OCI-LY1 (cell line): Measurements from ENCODE around the gene MS4A4E.

Experiments used
- H2AFZ ChIP-seq: fragments of 200-600 bp; sonication (generic), shearing (Covaris generic); 2 replicates; pipeline ENCODE4 v1.6.0; 2014; ENCODE audit warnings: antibody characterized with exemption, mild to moderate bottlenecking, low read length
- H3F3A ChIP-seq: fragments of 200-600 bp; sonication (generic), shearing (Covaris generic); 2 replicates; pipeline ENCODE4 v1.6.0; 2014; ENCODE audit warnings: mild to moderate bottlenecking, antibody characterized with exemption, low read length, moderate library complexity; ENCODE audit not compliant: insufficient read depth
- H3K27ac ChIP-seq: fragments of 200-600 bp; sonication (generic); 2 replicates; pipeline ENCODE4 v1.5.1; 2014; ENCODE audit warnings: low read length, mixed run types, mild to moderate bottlenecking, low read depth; ENCODE audit not compliant: poor library complexity, severe bottlenecking
- H3K27me3 ChIP-seq: fragments of 200-600 bp; sonication (generic); 2 replicates; pipeline ENCODE4 v1.6.0; 2014; ENCODE audit warnings: antibody characterized with exemption, mild to moderate bottlenecking, low read length, moderate library complexity; ENCODE audit not compliant: insufficient read depth
- H3K36me3 ChIP-seq: fragments of 200-600 bp; sonication (generic); 2 replicates; pipeline ENCODE4 v1.6.1; 2014; ENCODE audit warnings: mild to moderate bottlenecking, antibody characterized with exemption, low read length, moderate library complexity, mixed read lengths; ENCODE audit not compliant: insufficient read depth
- H3K4me1 ChIP-seq: fragments of 200-600 bp; sonication (generic); 2 replicates; pipeline ENCODE4 v1.5.1; 2014; ENCODE audit warnings: mild to moderate bottlenecking, low read length, moderate library complexity; ENCODE audit not compliant: insufficient read depth, severe bottlenecking
- H3K4me2 ChIP-seq: fragments of 200-600 bp; sonication (generic), shearing (Covaris generic); 2 replicates; pipeline ENCODE4 v1.6.1; 2014; ENCODE audit warnings: low read length
- H3K4me3 ChIP-seq: fragments of 200-600 bp; sonication (generic); 2 replicates; pipeline ENCODE4 v1.5.1; 2014; ENCODE audit warnings: low read length, low read depth, mild to moderate bottlenecking, mixed read lengths; ENCODE audit not compliant: poor library complexity, severe bottlenecking
- H3K79me2 ChIP-seq: fragments of 200-600 bp; shearing (Covaris generic); 2 replicates; pipeline ENCODE4 v1.6.1; 2016; ENCODE audit warnings: mixed run types, low read length, mixed read lengths; ENCODE audit not compliant: insufficient read depth
- H3K9ac ChIP-seq: fragments of 200-600 bp; sonication (generic), shearing (Covaris generic); 2 replicates; pipeline ENCODE4 v1.6.1; 2014; ENCODE audit warnings: mild to moderate bottlenecking, low read length, mixed read lengths
- H3K9me2 ChIP-seq: fragments of 200-600 bp; sonication (generic), shearing (Covaris generic); 2 replicates; pipeline ENCODE4 v1.6.1; 2014; ENCODE audit warnings: low read depth, mild to moderate bottlenecking, low read length, mixed read lengths
- H3K9me3 ChIP-seq: fragments of 200-600 bp; shearing (Covaris generic); 2 replicates; pipeline ENCODE4 v1.6.1; 2014; ENCODE audit warnings: low read length, mixed read lengths
- H4K20me1 ChIP-seq: fragments of 200-600 bp; sonication (generic), shearing (Covaris generic); 2 replicates; pipeline ENCODE4 v1.6.0; 2016; ENCODE audit warnings: mild to moderate bottlenecking, low read length; ENCODE audit not compliant: insufficient read depth
- CTCF ChIP-seq: fragments of 200-600 bp; sonication (generic), shearing (Covaris generic); IDR thresholded peaks from 2 replicates; pipeline ENCODE4 v1.5.1; 2017; ENCODE audit warnings: mild to moderate bottlenecking, antibody characterized with exemption, low read length, moderate library complexity, mixed read lengths
- EZH2 ChIP-seq: fragments of 200-600 bp; sonication (generic), shearing (Covaris generic); IDR thresholded peaks from 2 replicates; pipeline ENCODE4 v1.8.0; 2017; ENCODE audit warnings: borderline replicate concordance, mixed run types, mild to moderate bottlenecking, antibody characterized with exemption, low read length, moderate library complexity, mixed read lengths

Gene MS4A4E

GRCh38 chr11:60175860-60176275 is 67.1 kb downstream of the MS4A4E start:
- TF ChIP-seq EZH2: no peak
- TF ChIP-seq CTCF: no peak
- H3K27ac ChIP-seq: no peak overlapping the region
- H3K9me2 ChIP-seq: no peaks in the 10 kb centered on the region
- H3K9me3 ChIP-seq: no peaks in the 10 kb centered on the region
- no peaks in the 10 kb centered on the region for H4K20me1 ChIP-seq
- no peak overlapping the region for H3K4me2 ChIP-seq
- no peak overlapping the region for H3K4me3 ChIP-seq
- no peaks in the 10 kb centered on the region for H3K27me3 ChIP-seq
- H3K4me1 ChIP-seq: no peaks in the 10 kb centered on the region
- H2AFZ ChIP-seq: no peak overlapping the region
- no peaks in the 10 kb centered on the region for H3K36me3 ChIP-seq
- H3K9ac ChIP-seq: no peak overlapping the region
- H3K79me2 ChIP-seq: no peaks in the 10 kb centered on the region
- H3F3A ChIP-seq: no peaks in the 10 kb centered on the region

- Histone ChIP-seq H4K20me1 (no peaks in the 10 kb centered on the region), H3K4me1 (no peaks in the 10 kb centered on the region), H3K9me2 (no peaks in the 10 kb centered on the region), H3F3A (no peaks in the 10 kb centered on the region), H3K4me2 (no peak overlapping the region), H2AFZ (no peak overlapping the region), H3K79me2 (no peaks in the 10 kb centered on the region), H3K27ac (no peak overlapping the region), H3K9me3 (peaks cover 8% of the 10 kb centered on the region; the same call in 1 of the 2 replicates), H3K9ac (no peak overlapping the region), H3K36me3 (no peaks in the 10 kb centered on the region), H3K27me3 (no peaks in the 10 kb centered on the region), H3K4me3 (no peak overlapping the region)
- TF ChIP-seq EZH2 (no peak), CTCF (no peak)
Measured at GRCh38 chr11:60172011-60172410, 70.9 kb downstream of the MS4A4E start.

- H3K27me3 ChIP-seq: no peaks in the 10 kb centered on the region
- H3K4me1 ChIP-seq: no peaks in the 10 kb centered on the region
- no peaks in the 10 kb centered on the region for H3K36me3 ChIP-seq
- H3K9ac ChIP-seq: no peak overlapping the region
- no peak overlapping the region for H3K27ac ChIP-seq
- no peak overlapping the region for H3K4me2 ChIP-seq
- peaks cover 8% of the 10 kb centered on the region; the same call in 1 of the 2 replicates for H3K9me3 ChIP-seq
- no peaks in the 10 kb centered on the region for H3F3A ChIP-seq
- H2AFZ ChIP-seq: no peak overlapping the region
- no peaks in the 10 kb centered on the region for H4K20me1 ChIP-seq
- no peaks in the 10 kb centered on the region for H3K79me2 ChIP-seq
- no peak overlapping the region for H3K4me3 ChIP-seq
- TF ChIP-seq CTCF (no peak), EZH2 (no peak)
- no peaks in the 10 kb centered on the region for H3K9me2 ChIP-seq
Measured at GRCh38 chr11:60170566-60170965, 72.4 kb downstream of the MS4A4E start.
